Measurements from ENCODE around the gene CCND1.

DNA sequence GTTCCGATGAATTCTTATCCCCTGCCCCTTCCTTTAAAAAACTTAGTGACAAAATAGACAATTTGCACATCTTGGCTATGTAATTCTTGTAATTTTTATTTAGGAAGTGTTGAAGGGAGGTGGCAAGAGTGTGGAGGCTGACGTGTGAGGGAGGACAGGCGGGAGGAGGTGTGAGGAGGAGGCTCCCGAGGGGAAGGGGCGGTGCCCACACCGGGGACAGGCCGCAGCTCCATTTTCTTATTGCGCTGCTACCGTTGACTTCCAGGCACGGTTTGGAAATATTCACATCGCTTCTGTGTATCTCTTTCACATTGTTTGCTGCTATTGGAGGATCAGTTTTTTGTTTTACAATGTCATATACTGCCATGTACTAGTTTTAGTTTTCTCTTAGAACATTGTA lies 12.0 kb downstream of the CCND1 start:
- TF ChIP-seq FOXP2 (optimal IDR thresholded peaks at IDR 0.05; ENCODE audit: borderline replicate concordance, extremely low read depth, extremely low read length, insufficient read depth) = no peak
- no peak for TF ChIP-seq TAF1 (IDR thresholded peaks at IDR 0.05; ENCODE audit: borderline replicate concordance, insufficient read depth, low read length)
- TF ChIP-seq POLR2AphosphoS5 (IDR thresholded peaks at IDR 0.05; ENCODE audit: low read depth, low read length) = no peak; the same call in 1 of the 2 replicates

Measured in PFSK-1 (cell line).